GM10248 (cell line): ENCODE measurements around the gene CHAF1B.

Source experiments
- CTCF ChIA-PET: fragments of 300-600 bp; sonication (Branson Sonifier 250); formaldehyde crosslinking; extraction: SDS; loops from one replicate; lab custom pipeline; 2021; ENCODE audit warnings: antibody characterized with exemption; lab: Yijun Ruan, JAX
- POLR2A ChIA-PET: fragments of 350-650 bp; sonication (Branson Sonifier 250); formaldehyde crosslinking; extraction: SDS; loops from one replicate; lab custom pipeline; 2020; ENCODE audit warnings: antibody characterized with exemption; lab: Yijun Ruan, JAX
- DNase-seq: peaks from one replicate; pipeline ENCODE4 v3.0.0; 2012; ENCODE audit errors: extremely low spot score
- CTCF ChIP-seq: IDR thresholded peaks from 2 replicates; pipeline ENCODE4 v1.5.1; 2012; ENCODE audit warnings: mild to moderate bottlenecking, low read depth; ENCODE audit errors: extremely low read depth, missing control alignments, control extremely low read depth

Gene CHAF1B

GRCh38 chr21:36463204-36463603, 78.0 kb downstream of the CHAF1B start:
- ChIA-PET POLR2A (no interaction called here), CTCF (interaction anchor here (1.0 to 1.7 kb wide), 2 partner anchors 8 to 167 kb away, joined by 3 to 4 read pairs; no protein-coding TSS in a partner anchor)
- no peak for TF ChIP-seq CTCF
- DNase-seq: no peak

DNA sequence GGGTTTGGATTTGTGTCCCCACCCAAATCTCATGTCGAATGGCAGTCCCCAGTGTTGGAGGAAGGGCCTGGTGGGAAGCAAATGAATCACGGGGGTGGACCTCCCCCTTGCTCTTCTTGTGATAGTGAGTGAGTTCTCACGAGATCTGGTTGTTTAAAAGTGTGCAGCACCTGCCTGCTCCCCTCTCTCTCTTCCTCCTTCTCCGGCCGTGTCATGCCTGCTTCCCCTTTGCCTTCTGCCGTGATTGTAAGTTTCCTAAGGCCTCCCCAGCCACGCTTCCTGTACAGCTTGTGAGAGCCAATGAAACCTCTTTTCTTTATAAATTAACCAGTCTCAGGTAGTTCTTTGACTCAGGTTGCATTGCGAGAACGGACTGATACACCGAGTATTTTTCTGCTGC, 78.8 kb downstream of the CHAF1B start:
- POLR2A ChIA-PET: no interaction called here
- CTCF ChIA-PET: interaction anchor here (1.7 kb wide), 1 partner anchor 167 kb away, joined by 4 read pairs; no protein-coding TSS in a partner anchor
- TF ChIP-seq CTCF: no peak

DNA sequence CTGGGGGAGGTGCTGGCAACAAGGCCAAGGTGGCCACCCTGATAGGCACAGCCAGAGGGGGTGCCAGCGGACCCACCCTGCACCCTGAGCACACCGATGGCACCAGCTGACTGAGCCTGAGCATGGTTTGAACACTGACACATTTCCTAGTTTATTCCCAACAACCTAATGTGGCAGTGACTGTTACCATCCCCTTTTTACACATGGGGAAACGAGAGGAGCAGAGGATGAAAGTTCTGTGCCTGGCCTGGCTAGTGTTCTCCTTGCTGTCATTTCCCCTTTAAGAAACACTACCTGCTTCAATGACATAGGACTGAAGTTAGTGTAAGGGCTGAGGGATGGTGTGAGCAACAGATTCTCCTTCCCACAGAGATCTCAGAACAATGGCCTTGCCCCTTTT, 79.4 kb downstream of the CHAF1B start:
- POLR2A ChIA-PET: no interaction called here
- CTCF ChIA-PET: no interaction called here
- TF ChIP-seq CTCF: no peak
- no peak for DNase-seq

More for the DNA sequence above, 78.8 kb downstream of the CHAF1B start:
- DNase-seq: no peak

- ChIA-PET CTCF (interaction anchor here (1.0 kb wide), 1 partner anchor 12 kb away, joined by 4 read pairs; no protein-coding TSS in a partner anchor), POLR2A (no interaction called here)
- TF ChIP-seq CTCF: no peak
- DNase-seq: no peak
Observed at GRCh38 chr21:36465478-36465877, 80.3 kb downstream of the CHAF1B start.

GRCh38 chr21:36466061-36466511, 80.9 kb downstream of the CHAF1B start:
- POLR2A ChIA-PET: no interaction called here
- DNase-seq: no peak
- CTCF ChIA-PET: interaction anchor here (1.0 kb wide), 1 partner anchor 12 kb away, joined by 4 read pairs; no protein-coding TSS in a partner anchor
- no peak for TF ChIP-seq CTCF
